GM18858 (cell line): ENCODE results near the gene MTURN.
A peak's percentile ranks its signal among the peaks of the same experiment; 100 is the strongest.
"Not testable (repeated sequence)": the region's sequence is repeated elsewhere in the genome, so short reads cannot be mapped to it uniquely, and the experiment has no call there.

ENCODE experiments used
- ATAC-seq: cut with Tn5 transposase; IDR thresholded peaks from one replicate; pipeline ENCODE4 v1.9.1; 2021; ENCODE audit not compliant: unreplicated experiment

The MTURN gene

DNA sequence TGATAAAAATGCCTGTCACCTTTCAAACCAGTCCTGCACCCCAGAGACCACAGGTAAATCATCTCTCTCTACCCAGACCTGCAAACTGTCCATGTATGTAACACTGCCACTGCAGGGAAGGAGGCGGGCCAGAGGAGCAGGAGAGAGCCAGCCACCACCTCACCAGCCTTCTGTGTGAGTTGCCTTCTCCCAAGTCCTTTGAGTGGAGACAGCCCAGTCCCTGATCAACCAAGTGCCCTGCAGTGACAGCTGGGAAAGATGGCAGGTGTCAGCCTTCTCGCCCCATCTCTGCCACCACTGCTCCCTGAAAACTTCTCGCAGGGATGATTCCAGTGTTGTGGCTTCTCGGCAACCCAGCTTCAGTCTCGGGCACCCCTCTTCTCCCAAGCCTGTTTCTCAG, 42.4 kb downstream of the MTURN start:
- ATAC-seq, result no peak

DNA sequence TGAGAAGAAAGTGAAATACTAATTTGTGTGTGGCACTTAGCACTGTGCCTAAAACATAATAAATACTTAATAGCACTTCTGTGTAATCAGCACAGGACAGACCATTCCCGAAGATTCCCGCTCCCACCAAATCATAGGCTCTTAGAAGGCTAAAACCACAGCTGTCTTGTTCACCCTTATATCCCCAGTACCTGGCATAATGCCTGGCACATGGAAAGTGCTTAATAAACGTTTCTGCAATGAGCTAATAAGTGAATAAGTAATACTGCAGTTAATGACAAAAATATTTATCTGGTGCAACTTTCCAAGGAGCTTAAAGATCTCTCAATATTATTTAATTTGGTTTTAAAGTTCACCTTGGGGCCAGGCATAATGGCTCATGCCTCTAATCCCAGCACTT, 43.2 kb downstream of the MTURN start:
- ATAC-seq, result no peak

DNA sequence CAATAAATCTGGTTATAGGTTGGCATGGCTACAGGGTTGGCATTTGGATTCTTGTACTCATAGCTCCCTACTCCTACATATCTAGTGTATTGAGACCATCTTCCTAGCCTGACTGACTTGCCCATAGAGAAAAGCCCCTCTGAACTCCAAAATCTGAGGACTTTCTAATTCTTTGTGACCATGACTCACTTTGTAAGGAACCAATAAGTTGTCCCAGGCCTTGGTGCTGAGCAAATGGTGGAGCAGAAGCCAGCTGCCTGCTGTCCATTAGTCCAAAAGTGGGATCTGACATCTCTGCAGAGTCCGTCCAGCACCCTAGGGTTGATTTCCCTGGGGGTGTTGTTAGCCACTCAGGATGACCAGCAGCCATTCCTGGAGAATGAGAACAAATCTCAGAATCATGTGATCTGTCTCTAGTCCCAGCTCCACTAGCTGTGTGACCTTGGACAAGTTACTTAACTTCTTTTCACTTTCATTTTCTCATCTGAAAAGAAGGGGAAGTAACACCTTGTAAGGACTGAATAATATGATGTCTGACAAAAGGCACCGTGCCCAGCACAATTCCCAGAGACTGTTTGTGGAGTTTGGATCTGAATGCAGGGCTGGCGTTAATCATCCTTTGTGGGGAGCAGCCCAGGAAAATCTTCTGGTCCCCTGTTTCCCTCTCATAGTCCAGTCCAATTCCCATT, 44.1 kb downstream of the MTURN start:
- ATAC-seq, result peak; percentile 88

DNA sequence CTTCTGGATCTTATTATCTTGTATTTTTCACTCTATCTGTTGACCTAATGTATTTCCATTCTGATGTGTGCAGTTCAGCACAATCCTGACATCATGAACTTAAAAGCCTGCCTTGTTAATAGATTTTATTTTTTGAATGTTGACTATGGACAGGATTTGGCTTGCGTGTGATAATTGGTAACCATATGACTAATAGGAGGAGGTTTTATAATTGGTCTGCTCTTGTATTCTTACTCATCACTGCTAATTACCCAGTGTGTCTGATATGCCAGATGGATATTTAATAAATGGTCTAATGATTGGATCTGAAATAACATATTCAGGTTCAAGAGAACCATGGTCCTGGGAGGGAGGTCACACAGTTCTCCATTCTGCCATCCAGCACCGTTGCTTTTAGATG, 45.9 kb downstream of the MTURN start:
- no peak for ATAC-seq

DNA sequence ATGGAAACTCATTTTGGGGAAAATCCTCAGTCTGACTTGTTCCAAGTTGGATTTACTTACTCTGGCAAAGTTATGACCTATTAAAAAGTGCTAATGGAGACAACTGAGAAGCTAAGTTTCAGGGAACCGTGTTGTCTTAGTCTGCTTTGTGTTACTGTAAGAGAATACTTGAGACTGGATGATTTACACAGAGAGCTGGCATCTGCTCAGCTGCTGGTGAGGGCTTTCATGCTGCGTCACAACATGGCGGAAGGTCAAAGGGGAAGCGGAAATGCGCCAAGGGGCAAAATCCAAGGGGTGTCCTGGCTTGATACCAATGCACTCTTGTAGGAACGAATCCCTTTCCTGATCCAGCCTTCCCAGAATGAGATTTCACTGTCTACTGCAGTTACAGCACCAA, 46.4 kb downstream of the MTURN start:
- ATAC-seq, result no peak

DNA sequence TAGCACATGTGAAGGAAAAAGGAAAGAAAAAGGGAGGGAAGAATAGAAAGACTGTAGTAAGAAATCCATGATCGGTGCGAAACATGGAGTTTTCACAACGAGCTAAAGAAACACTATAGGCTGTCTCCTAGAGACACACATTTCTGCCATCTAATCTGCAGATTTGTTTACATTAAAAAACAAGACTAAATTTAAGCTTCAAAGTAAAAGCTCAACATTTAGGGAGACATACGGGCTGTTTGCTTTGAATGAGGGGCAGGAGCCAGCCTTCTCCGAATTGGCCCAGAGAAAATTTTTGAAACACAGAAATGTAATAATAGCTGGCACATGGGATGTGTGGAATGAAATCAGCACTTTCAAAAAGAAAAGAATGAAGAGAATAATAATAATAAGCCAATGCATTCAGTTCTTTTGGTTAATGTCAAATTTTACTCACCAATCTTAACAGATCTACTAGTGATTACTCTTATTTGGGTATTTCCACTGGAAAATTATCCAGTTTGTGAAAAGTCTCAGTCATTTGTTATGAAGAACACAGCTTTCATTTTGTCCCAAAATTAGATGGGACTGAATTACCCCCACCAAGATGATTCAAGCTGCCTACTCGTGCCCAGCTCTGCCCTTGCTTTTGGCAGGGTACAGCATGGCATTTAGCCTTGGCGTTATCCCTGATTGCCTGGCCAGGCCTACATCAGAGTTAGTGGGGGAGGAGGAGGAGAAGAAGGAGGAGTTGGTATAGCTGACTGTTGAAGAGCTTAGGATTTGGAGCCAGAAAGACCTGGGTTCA, 47.1 kb downstream of the MTURN start:
- ATAC-seq, result no peak

DNA sequence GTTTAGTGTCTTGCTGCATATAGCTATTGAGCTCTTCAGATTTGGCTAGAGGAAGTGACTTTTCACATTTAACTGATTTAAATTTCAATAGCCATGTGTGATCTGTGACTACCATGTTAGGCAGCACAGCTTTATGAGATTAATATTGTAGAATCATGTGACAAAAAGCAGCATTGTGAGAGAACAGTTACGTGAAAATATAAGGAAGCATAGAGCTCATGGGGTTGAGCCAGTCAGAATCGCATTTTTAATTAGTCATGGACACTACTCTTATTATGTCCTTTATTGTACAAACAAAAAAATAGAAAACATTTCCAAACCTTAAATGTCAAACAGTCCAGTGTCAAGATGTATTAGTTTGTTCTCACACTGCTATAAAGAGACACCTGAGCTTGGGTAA, 48.0 kb downstream of the MTURN start:
- no peak for ATAC-seq

DNA sequence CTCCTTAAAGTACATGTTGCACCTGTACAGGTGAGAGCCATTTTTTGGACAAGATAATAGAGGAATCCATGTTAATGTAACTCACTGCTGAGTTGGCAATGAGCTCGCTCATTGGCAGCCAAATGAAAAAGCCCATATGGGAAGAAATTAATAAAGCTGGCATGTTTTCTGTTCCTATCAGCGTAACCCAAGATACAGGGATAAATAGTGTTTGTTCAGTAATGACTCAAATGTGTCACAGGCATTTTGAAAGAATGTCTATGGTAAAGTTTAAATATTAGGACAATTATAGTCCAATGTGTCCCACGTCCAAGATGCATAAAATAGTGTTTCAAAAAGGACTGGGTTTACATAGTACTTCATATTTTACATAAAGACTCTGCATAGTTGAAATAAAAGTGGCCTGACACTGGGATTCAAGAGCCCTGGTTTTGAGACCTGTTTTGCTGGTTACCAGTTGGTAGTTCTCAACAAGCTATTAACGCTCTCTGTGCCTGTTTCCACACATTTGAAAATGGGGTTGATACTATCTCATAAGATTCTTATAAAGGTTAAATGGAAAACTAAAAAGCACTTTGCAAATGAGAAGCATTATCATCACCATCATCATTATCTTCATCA, 49.1 kb downstream of the MTURN start:
- no peak for ATAC-seq

DNA sequence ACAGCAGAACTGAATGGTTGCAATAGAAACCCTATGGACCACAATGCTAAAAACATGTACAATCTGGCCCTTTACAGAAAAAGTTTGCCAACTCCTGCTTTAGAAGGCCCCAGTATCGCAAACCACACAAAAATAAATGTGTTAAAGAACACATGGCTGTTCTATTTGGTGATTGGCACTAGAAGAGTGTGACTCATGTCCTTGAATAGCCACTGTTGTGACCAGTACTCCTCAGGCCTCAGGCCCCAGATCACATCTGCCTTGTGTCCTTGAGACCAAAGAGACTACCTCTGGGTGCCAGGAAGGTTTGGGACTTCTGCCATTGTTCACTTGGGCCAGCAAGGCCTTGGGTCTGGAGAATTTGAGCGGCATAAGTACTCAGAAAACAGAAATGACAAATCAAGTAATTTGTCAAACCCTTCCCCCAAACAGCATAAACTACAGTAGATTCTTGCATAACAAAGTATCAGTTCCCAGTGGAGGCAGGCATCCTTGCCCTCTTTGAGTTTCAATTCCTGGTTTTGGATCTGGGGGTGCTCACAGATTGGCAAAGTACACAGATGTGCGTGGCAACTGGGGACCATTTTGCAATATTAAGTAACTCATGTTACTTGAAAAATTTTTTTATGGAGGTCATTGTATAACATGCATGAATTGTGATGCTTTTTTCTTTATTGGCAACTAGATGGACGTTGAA, 50.2 kb downstream of the MTURN start:
- ATAC-seq, result no peak

DNA sequence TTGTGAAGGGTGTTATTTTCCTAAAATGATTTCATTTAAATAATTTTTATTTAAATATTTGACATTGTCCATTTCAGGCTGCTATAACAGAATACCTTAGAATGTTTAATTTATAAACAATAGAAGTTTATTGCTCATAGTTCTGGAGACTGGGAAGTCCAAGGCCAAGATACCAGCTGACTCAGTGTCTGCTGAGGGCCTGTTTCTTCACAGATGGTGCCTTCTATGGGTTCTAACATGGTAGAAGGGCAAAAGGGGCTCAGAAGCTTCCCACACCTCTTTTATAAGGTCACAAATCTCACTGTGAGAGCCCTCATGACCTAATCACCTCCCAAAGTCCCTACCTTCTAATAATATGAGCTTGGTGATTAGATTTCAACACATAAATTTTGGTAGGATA, 50.7 kb downstream of the MTURN start:
- no peak for ATAC-seq

DNA sequence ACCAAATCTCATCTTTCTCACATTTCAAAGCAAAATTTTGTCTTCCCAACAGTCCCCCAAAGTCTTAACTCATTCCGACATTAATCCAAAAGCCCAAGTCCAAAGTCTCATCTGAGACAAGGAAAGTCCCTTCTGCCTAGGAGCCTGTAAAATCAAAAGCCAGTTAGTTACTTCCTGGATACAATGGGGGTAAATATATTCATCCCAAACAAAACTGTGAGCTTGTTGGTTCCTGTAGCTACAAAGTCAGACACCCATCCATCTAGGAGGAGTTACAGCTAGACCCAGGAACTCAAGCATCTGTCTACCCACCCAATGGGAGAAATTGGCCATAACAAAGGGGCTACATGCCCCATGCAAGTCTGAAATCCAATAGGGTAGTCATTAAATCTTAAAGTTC, 51.9 kb downstream of the MTURN start:
- no peak for ATAC-seq

DNA sequence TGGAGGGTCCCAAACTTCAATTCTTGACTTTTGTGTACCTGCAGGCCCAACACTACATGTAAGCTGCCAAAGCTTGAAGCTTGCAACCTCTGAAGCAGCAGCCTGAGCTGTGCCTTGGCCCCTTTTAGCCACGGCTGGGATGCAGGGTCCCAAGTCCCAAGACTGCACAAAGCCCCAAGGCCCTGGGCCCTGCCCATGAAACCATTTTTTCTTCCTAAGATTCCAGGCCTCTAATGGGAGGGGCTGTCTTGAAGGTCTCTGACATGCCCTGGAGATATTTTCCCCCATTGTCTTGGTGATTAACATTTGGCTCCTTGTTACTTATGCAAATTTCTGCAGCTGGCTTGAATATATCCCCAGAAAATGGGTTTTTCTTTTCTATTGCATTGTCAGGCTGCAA, 52.7 kb downstream of the MTURN start:
- no peak for ATAC-seq

DNA sequence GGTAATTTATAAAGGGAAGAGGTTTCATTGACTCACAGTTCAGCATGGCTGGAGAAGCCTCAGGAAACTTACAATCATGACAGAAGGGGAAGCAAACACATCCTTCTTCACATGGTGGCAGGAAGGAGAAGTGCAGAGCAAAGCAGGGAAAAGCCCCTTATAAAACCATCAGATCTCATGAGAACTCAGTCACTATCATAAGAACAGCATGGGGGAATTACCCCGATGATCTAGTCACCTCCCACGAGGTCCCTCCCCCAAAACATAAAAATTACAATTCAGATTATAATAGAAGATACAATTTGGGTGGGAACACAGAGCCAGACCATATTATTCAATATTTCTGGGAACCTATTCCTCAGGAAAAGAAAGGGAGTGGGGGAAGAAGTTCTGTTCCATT, 53.6 kb downstream of the MTURN start:
- not testable (repeated sequence) for ATAC-seq

DNA sequence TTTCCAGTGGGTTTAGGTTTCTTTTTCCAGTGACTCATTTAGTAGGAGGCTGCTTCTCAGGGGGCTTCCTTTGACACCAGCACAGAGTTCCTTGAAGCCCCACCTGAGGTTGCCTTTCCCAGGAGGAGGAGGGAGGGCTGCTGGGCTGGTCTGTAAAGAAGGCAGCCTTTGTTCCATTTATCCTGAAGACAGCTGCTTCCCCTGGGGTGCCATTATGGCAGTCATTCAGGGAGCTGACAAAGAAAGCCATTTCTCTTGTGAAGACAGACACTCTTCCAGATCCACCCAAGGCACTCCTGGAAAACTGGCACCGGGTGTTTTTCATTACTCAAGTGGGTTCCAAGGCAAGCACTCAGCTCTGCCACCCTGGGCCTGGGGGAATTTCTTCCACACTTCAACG, 54.0 kb downstream of the MTURN start:
- no peak for ATAC-seq

DNA sequence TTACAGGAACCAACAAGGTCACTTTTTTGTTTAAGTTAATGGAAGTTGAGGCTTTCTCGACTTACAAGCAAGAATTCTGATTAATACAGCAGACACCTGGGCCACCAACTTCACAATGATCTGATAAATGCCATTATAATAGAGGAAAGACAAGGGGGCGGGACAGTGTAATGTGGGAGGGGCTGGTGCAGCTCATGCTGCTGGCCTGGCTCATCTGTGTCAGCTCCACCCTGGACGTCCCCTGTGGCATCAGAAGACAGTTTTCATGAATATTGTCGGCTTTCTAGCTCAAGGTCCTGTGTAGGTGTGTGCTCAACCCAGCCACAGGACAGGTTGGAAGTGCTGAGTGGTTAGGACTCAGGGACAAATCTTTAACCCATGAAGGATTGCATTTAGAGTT, 57.0 kb downstream of the MTURN start:
- no peak for ATAC-seq

DNA sequence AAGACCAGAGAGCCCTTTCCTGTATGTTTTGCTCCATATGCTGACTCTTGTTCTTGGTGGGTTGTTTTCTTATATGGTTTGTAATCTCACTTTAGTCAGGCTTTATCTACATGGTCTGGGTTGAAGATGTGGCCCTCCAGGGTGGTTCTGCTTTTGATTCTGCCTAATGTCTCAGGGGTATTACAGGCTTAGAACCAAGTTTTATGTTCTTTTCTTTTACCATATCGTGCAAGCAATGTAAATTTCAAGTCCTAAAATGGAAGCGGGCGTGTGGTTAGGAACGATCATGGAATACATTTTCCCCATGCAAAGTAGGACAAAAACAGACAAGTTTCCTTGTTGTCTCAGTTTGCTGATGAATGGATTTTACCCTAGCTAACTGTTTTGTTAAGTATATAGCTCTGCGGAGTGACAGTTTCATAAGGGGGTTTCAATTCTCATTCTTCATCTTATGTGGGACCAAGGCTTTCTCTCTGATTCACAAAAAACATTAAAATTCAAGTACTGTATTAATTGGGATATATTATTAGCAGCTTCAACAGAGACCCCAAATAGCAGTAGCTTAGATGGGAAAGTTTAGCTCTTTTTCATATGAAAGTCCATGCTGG, 58.7 kb downstream of the MTURN start:
- ATAC-seq, result no peak

DNA sequence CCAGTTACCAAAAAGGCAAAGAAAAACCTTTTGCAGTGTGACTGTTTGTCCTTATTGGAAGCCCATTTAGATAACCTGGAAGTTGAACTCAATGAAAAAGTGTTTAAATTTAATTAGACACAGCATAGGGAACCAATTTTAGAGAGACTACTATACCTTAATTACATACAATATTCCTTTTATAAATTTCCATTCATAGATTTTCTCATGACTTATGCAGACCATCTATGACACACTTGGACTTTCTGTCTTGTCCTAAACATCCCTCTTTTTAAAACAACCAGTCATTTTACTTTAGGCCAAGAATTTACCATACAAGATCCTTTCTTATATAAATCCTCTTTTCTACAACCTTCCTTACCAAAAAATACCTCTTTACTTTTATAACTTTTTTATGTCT, 61.6 kb downstream of the MTURN start:
- no peak for ATAC-seq

DNA sequence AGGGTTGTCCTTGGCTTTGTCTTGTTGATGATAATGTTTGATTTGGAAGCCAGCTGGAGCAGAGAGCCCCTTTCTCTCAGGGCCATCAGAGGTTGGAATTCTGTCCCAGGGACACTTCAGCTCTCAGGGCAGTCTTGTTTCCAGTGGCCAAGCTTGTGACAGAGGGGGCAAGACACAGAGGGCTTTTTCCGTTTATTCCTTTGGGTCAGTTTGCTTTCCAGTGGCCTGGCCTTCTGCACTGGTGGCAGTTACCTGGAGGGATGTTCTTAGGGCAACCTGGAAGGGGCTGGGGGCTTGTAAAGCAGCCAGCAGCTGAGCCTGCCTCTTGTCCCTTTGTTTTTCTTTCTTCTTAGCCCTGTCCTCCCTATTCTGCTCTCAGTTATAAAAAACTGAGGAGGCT, 62.7 kb downstream of the MTURN start:
- ATAC-seq, result no peak

DNA sequence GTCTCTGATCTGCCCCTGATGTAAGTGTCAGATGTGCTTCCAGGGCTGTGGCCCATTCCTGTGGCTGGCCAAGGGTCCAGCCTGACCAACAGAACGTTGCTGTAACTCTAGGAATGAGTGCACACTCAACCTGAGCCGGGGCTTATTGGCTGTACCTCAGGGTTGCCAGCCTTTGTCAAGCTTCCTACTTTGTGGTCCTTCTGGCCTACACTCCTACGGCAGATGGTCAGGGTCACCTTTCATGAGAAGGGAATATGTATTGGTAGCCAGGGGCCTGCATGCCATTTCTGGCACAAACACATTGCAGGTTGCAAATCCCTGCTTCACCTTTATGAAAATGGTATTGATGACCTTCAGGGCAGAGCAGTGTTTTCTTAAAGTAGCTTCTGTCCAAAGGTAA, 64.5 kb downstream of the MTURN start:
- ATAC-seq, result no peak

DNA sequence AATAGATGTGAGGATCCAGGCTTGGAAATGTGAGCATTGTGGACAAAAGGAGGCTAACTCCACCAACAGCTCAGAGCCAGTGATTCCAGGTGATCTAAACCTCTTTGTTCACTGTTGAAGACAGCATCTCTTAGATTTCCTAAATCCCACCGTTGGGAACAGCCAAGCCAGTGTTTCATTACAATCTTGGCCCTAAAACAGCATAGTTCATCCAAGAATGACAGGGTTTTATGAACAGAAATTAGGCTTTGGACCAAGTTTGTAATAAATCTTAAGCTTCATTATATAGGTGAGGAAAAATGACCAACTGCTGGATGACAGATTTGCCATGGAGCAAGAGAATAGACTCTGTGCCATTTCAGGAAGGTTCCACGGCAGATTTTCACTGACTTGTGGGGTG, 65.8 kb downstream of the MTURN start:
- ATAC-seq, result no peak

DNA sequence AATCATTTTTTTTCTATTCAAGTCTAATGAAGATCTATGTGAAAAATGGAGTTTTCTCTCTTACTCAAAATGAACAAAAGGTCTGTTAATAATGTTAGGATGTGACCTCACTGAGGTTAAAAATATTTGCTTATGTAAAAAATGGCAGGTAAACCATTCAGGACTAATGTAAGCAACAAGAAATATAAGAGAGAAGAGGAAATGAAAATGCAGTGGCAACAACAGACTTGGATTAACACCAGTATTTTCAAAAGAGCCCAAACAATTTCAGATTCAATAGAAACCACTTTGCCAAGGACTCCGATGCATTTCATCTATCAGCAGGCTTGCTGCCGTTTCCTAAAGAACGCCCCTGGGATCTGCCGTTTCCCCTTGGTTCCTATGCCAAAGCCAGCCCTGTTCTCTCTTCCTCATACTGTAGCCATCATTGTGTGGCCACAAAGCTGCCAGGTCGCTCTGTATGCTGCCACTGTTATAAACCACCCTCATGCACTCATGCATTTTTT, 66.4 kb downstream of the MTURN start:
- peak; percentile 75 for ATAC-seq
